ENCODE data around the gene ZDHHC8. TPM values are rescaled to one million over a fixed set of nuclear protein-coding genes. Genes with fewer than 3 reads are reported as not detected.

ZDHHC8 gene
- total RNA-seq, 1 donor from 2014 or later: 39.2 TPM

GRCh38 chr22:20094197-20094807 is 37.3 kb upstream of the ZDHHC8 start:
- intact Hi-C loops (cut with DNase I): no loop called here
- DNase-seq: peak; percentile 27
- no peak for ATAC-seq (ENCODE audit: poor library complexity)

- intact Hi-C loops (cut with DNase I): no loop called here
- DNase-seq: peak; percentile 5
- ATAC-seq (ENCODE audit: poor library complexity): no peak
Observed at GRCh38 chr22:20095521-20095920, 36.1 kb upstream of the ZDHHC8 start.

- no peak for ATAC-seq (ENCODE audit: poor library complexity)
- no peak for DNase-seq
- intact Hi-C loops (cut with DNase I): no loop called here
Observed at GRCh38 chr22:20096574-20097420, 34.8 kb upstream of the ZDHHC8 start.

- ATAC-seq (ENCODE audit: poor library complexity) (no peak), DNase-seq (peak; percentile 22)
- intact Hi-C loops (cut with DNase I): no loop called here
Observed at GRCh38 chr22:20099099-20099711, 32.4 kb upstream of the ZDHHC8 start.

- intact Hi-C loops (cut with DNase I): no loop called here
- ATAC-seq (ENCODE audit: poor library complexity) (no peak), DNase-seq (peak; percentile 32)
Observed at GRCh38 chr22:20101638-20102037, 30.0 kb upstream of the ZDHHC8 start.

- DNase-seq (peak; percentile 6), ATAC-seq (ENCODE audit: poor library complexity) (no peak)
- intact Hi-C loops (cut with DNase I): no loop called here
Observed at GRCh38 chr22:20102203-20102780, 29.3 kb upstream of the ZDHHC8 start.

- intact Hi-C loops (cut with DNase I): no loop called here
- DNase-seq (no peak), ATAC-seq (ENCODE audit: poor library complexity) (no peak)
Observed at GRCh38 chr22:20105456-20106204, 26.0 kb upstream of the ZDHHC8 start.

GRCh38 chr22:20106205-20106848 is 25.3 kb upstream of the ZDHHC8 start:
- DNase-seq (no peak), ATAC-seq (ENCODE audit: poor library complexity) (no peak)
- intact Hi-C loops (cut with DNase I): no loop called here

- ATAC-seq (ENCODE audit: poor library complexity) (no peak), DNase-seq (no peak)
- intact Hi-C loops (cut with DNase I): no loop called here
Observed at GRCh38 chr22:20106849-20107237, 24.8 kb upstream of the ZDHHC8 start.

GRCh38 chr22:20107471-20107901 is 24.1 kb upstream of the ZDHHC8 start:
- intact Hi-C loops (cut with DNase I): no loop called here
- ATAC-seq (ENCODE audit: poor library complexity) (no peak), DNase-seq (peak; percentile 14)

GRCh38 chr22:20107951-20108756 is 23.4 kb upstream of the ZDHHC8 start:
- peak; percentile 32 for DNase-seq
- intact Hi-C loops (cut with DNase I): no loop called here
- ATAC-seq (ENCODE audit: poor library complexity): no peak

GRCh38 chr22:20108757-20109230 is 22.8 kb upstream of the ZDHHC8 start:
- intact Hi-C loops (cut with DNase I): no loop called here
- ATAC-seq (ENCODE audit: poor library complexity) (no peak), DNase-seq (peak; percentile 31)

- intact Hi-C loops (cut with DNase I): loop anchor here (10.0 kb wide), 1 partner anchor 135 kb away; no protein-coding TSS in a partner anchor
- ATAC-seq (ENCODE audit: poor library complexity) (peak; percentile 5), DNase-seq (peak; percentile 30)
Observed at GRCh38 chr22:20109411-20110358, 21.9 kb upstream of the ZDHHC8 start.

- DNase-seq (no peak), ATAC-seq (ENCODE audit: poor library complexity) (no peak)
- intact Hi-C loops (cut with DNase I): loop anchor here (10.0 kb wide), 1 partner anchor 136 kb away; no protein-coding TSS in a partner anchor
Observed at GRCh38 chr22:20110359-20110985, 21.1 kb upstream of the ZDHHC8 start.

GRCh38 chr22:20111045-20111688 is 20.4 kb upstream of the ZDHHC8 start:
- intact Hi-C loops (cut with DNase I): loop anchor here (10.0 kb wide), 1 partner anchor 136 kb away; no protein-coding TSS in a partner anchor
- ATAC-seq (ENCODE audit: poor library complexity): no peak
- peak; percentile 29 for DNase-seq

All from Right ventricle myocardium superior (tissue), 1 donor.